PC-3 (cell line): ENCODE data around the gene EPB41L2. TPM values are rescaled to one million over a fixed set of nuclear protein-coding genes. Genes with fewer than 3 reads are reported as not detected.

Experiments used
- ATAC-seq: fragments of 200-7000 bp; cut with Tn5 transposase; 2 replicates; pipeline ENCODE4 v1.9.1; 2020; ENCODE audit warnings: mild to moderate bottlenecking, moderate library complexity
- BruUV-seq: library from RNA; stranded (reverse); fragments of 400-500 nt; replicated peaks from 2 replicates; lab custom pipeline; 2021; lab: Mats Ljungman, UMichigan
- CTCF ChIA-PET: fragments of 300-600 bp; sonication (Branson Sonifier 250); formaldehyde crosslinking; loops from one replicate; lab custom pipeline; 2022; ENCODE audit warnings: antibody characterized with exemption; lab: Charles Lee
- POLR2A ChIA-PET: fragments of 300-600 bp; sonication (Branson Sonifier 250); formaldehyde crosslinking; loops from one replicate; lab custom pipeline; 2022; ENCODE audit warnings: antibody characterized with exemption; ENCODE audit not compliant: unreplicated experiment; lab: Charles Lee
- DNase-seq: peaks from one replicate; pipeline ENCODE4 v3.0.0-alpha.2; 2015
- H2AFZ ChIP-seq: fragments of 300-600 bp; sonication (generic); 2 replicates; pipeline ENCODE4 v1.6.0; 2016; ENCODE audit warnings: antibody characterized with exemption, low read length
- H3F3A ChIP-seq: fragments of 300-600 bp; sonication (generic); one replicate; pipeline ENCODE4 v1.6.0; 2017; ENCODE audit warnings: antibody characterized with exemption, low read length, control low read depth, mild to moderate bottlenecking; ENCODE audit not compliant: unreplicated experiment
- H3K27ac ChIP-seq: fragments of 300-600 bp; sonication (generic); 2 replicates; pipeline ENCODE4 v1.5.1; 2016; ENCODE audit warnings: mild to moderate bottlenecking, low read length
- H3K27me3 ChIP-seq: fragments of 300-600 bp; sonication (generic); 2 replicates; pipeline ENCODE4 v1.6.1; 2016; ENCODE audit warnings: low read length, mixed read lengths
- H3K36me3 ChIP-seq: fragments of 300-600 bp; sonication (generic); 2 replicates; pipeline ENCODE4 v1.6.1; 2016; ENCODE audit warnings: low read depth, mixed run types, low read length, mixed read lengths
- H3K4me1 ChIP-seq: fragments of 300-600 bp; sonication (generic); 2 replicates; pipeline ENCODE4 v1.5.1; 2016; ENCODE audit warnings: low read length; ENCODE audit not compliant: insufficient read depth
- H3K4me2 ChIP-seq: fragments of 300-600 bp; sonication (generic); 2 replicates; pipeline ENCODE4 v1.6.0; 2016; ENCODE audit warnings: low read length
- H3K4me3 ChIP-seq: fragments of 300-600 bp; sonication (generic); 2 replicates; pipeline ENCODE4 v1.5.1; 2016; ENCODE audit warnings: mild to moderate bottlenecking, low read length, mixed read lengths
- H3K79me2 ChIP-seq: fragments of 300-600 bp; sonication (generic); 2 replicates; pipeline ENCODE4 v1.6.1; 2017; ENCODE audit warnings: low read length, mixed read lengths
- H3K9ac ChIP-seq: fragments of 300-600 bp; sonication (generic); 2 replicates; pipeline ENCODE4 v1.6.0; 2016; ENCODE audit warnings: mild to moderate bottlenecking, low read length
- H3K9me2 ChIP-seq: fragments of 300-600 bp; sonication (generic); replicated peaks from 2 replicates; pipeline ENCODE4 v1.6.1; 2016; ENCODE audit warnings: mixed run types, low read length, mixed read lengths
- H3K9me3 ChIP-seq: fragments of 300-600 bp; sonication (generic); 2 replicates; pipeline ENCODE4 v1.6.1; 2016; ENCODE audit warnings: low read length, mixed read lengths
- H4K20me1 ChIP-seq: fragments of 300-600 bp; sonication (generic); 2 replicates; pipeline ENCODE4 v1.6.1; 2016; ENCODE audit warnings: low read length, mixed read lengths
- EZH2 ChIP-seq: fragments of 300-600 bp; sonication (generic); IDR thresholded peaks from one replicate; pipeline ENCODE4 v1.6.1; 2017; ENCODE audit warnings: antibody characterized with exemption, mild to moderate bottlenecking, low read length; ENCODE audit not compliant: unreplicated experiment
- EZH2phosphoT487 ChIP-seq: fragments of 300-600 bp; sonication (generic); IDR thresholded peaks from 2 replicates; pipeline ENCODE4 v1.6.1; 2018; ENCODE audit warnings: mild to moderate bottlenecking, antibody characterized with exemption, low read length, borderline replicate concordance
- intact Hi-C: fragments of 100-400 bp; cut with micrococcal nuclease; formaldehyde crosslinking; loops from 2 replicates; pipeline ENCODE4 v1.9.0; 2023
- total RNA-seq: library from RNA; depleted of rRNA; stranded (reverse); fragments of >200 nt; gene quantifications from 2 replicates; pipeline ENCODE4 v1.2.3, GENCODE V29; 2014
- TF ChIP-seq, protein P1 (sequence below): fragments of 300-600 bp; sonication (generic); conservative IDR thresholded peaks from 2 replicates; pipeline ENCODE4 v1.5.1; 2017; ENCODE audit warnings: antibody characterized with exemption, low read depth, mild to moderate bottlenecking, low read length

Gene EPB41L2
- total RNA-seq, 1 experiment from 2014 or later = 26.9 TPM

DNA sequence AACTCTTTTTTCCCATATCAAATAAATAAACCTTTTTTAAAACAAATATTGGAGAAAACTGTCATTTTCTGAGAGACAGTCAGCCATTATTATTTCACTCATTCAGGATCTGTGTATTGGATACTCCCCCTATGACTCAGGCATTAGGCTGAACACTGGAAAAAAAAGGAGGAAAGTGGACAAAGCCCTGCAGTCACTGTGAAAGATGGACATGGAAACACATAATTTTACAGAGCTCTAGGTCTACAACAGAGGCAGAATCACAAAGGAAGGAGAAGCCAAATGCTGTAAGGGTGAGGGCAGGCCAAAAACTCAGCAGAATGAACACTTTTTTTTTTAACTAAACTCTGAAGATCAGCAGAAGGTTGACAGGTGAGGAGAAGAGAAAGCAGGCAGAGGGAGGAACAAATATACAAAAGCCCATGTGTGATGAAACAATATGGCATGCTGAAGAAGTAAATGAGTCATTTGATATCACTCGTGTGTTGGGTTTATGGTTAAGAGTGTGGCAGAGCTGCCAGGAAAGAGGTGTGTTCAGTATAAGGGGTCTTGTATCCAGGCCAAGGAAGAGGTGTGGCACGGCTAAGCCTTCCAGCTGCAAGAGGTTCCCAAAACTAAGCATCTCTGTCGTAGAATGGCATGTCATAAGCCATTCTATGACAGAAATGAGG lies 39.1 kb downstream of the EPB41L2 start:
- Histone ChIP-seq H3K9me2 (no peaks in the 10 kb centered on the region), H3K9ac (no peak overlapping the region), H3K4me3 (peak overlapping the region; percentile 43; the same call in 1 of the 2 replicates), H3K79me2 (peaks cover 60% of the 10 kb centered on the region), H3K36me3 (no peaks in the 10 kb centered on the region), H3K9me3 (no peaks in the 10 kb centered on the region), H2AFZ (peak overlapping the region; percentile 52), H3K4me1 (peaks cover 18% of the 10 kb centered on the region), H3K27me3 (no peaks in the 10 kb centered on the region), H4K20me1 (no peaks in the 10 kb centered on the region), H3F3A (no peaks in the 10 kb centered on the region), H3K4me2 (peak overlapping the region; percentile 77), H3K27ac (peak overlapping the region; percentile 72)
- CTCF ChIA-PET = no interaction called here
- ATAC-seq (peak; percentile 87), DNase-seq (peak; percentile 80)
- POLR2A ChIA-PET = no interaction called here
- no TSS peak for BruUV-seq
- intact Hi-C loops = loop anchor here (2.0 kb wide), 1 partner anchor 37 kb away; no protein-coding TSS in a partner anchor
- TF ChIP-seq, protein P1, sequence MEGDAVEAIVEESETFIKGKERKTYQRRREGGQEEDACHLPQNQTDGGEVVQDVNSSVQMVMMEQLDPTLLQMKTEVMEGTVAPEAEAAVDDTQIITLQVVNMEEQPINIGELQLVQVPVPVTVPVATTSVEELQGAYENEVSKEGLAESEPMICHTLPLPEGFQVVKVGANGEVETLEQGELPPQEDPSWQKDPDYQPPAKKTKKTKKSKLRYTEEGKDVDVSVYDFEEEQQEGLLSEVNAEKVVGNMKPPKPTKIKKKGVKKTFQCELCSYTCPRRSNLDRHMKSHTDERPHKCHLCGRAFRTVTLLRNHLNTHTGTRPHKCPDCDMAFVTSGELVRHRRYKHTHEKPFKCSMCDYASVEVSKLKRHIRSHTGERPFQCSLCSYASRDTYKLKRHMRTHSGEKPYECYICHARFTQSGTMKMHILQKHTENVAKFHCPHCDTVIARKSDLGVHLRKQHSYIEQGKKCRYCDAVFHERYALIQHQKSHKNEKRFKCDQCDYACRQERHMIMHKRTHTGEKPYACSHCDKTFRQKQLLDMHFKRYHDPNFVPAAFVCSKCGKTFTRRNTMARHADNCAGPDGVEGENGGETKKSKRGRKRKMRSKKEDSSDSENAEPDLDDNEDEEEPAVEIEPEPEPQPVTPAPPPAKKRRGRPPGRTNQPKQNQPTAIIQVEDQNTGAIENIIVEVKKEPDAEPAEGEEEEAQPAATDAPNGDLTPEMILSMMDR = no peak
- TF ChIP-seq EZH2 = no peak
- no peak for TF ChIP-seq EZH2phosphoT487

GRCh38 chr6:131022691-131023090 lies 40.4 kb downstream of the EPB41L2 start:
- POLR2A ChIA-PET = no interaction called here
- no TSS peak for BruUV-seq
- CTCF ChIA-PET = no interaction called here

More at GRCh38 chr6:131022691-131023090, 40.4 kb downstream of the EPB41L2 start:
- no peaks in the 10 kb centered on the region for H3F3A ChIP-seq
- H3K36me3 ChIP-seq = no peaks in the 10 kb centered on the region
- no peaks in the 10 kb centered on the region for H3K9me2 ChIP-seq
- no peaks in the 10 kb centered on the region for H4K20me1 ChIP-seq
- no peak overlapping the region for H3K9ac ChIP-seq
- no peaks in the 10 kb centered on the region for H3K27me3 ChIP-seq
- H3K4me2 ChIP-seq = no peak overlapping the region
- DNase-seq (no peak), ATAC-seq (no peak)
- intact Hi-C loops = no loop called here
- no peaks in the 10 kb centered on the region for H3K9me3 ChIP-seq
- no peak for TF ChIP-seq EZH2
- TF ChIP-seq, protein P1 = no peak
- no peak for TF ChIP-seq EZH2phosphoT487
- H3K27ac ChIP-seq = no peak overlapping the region
- H3K4me1 ChIP-seq = peaks cover 18% of the 10 kb centered on the region
- no peak overlapping the region for H3K4me3 ChIP-seq
- peaks cover 53% of the 10 kb centered on the region for H3K79me2 ChIP-seq
- H2AFZ ChIP-seq = no peak overlapping the region
